HFFc6 (cell line): ENCODE results near the gene SF3A1. TPM values are rescaled to one million over a fixed set of nuclear protein-coding genes. Genes with fewer than 3 reads are reported as not detected.
A peak's percentile ranks its signal among the peaks of the same experiment; 100 is the strongest.
"Not testable (repeated sequence)": the region's sequence is repeated elsewhere in the genome, so short reads cannot be mapped to it uniquely, and the experiment has no call there.

ENCODE experiments used
- DNase-seq: peaks from one replicate; pipeline ENCODE4 v3.0.0-alpha.2; 2018
- H3K27ac Mint-ChIP-seq: 2 replicates; pipeline ENCODE4 v1.8.0; 2020; ENCODE audit warnings: mild to moderate bottlenecking, mixed read lengths
- H3K27me3 Mint-ChIP-seq: 2 replicates; pipeline ENCODE4 v1.8.0; 2021; ENCODE audit warnings: mild to moderate bottlenecking, moderate library complexity, mixed read lengths; ENCODE audit not compliant: insufficient read depth
- H3K36me3 Mint-ChIP-seq: 2 replicates; pipeline ENCODE4 v1.8.0; 2021; ENCODE audit warnings: low read depth, mixed read lengths
- H3K4me1 Mint-ChIP-seq: 2 replicates; pipeline ENCODE4 v1.8.0; 2020; ENCODE audit warnings: low read depth, mixed read lengths
- H3K4me3 Mint-ChIP-seq: 2 replicates; pipeline ENCODE4 v1.8.0; 2020; ENCODE audit warnings: mild to moderate bottlenecking, moderate library complexity, mixed read lengths
- H3K9me3 Mint-ChIP-seq: 2 replicates; pipeline ENCODE4 v1.8.0; 2020; ENCODE audit warnings: mild to moderate bottlenecking, mixed read lengths
- CTCF ChIP-seq: fragments of 200-600 bp; sonication (generic); IDR thresholded peaks from 2 replicates; pipeline ENCODE4 v1.5.0; 2021; ENCODE audit warnings: antibody characterized with exemption, mild to moderate bottlenecking
- long read RNA-seq: library from polyadenylated mRNA; unstranded; transcript quantifications from one replicate; pipeline ENCODE4 v2.0.0, GENCODE V29; 2019
- total RNA-seq, 6 experiments: library from RNA; stranded (reverse); fragmentation: NEBNext Ultra II Directional; extraction: Animal tissue kit (Norgen Biotek cat#: 25700); gene quantifications; 2 replicates in 1 of 6; 3 replicates in 5 of 6; pipeline ENCODE4 v1.2.3, GENCODE V29; 2021

The SF3A1 gene
- total RNA-seq = 100 to 1,000 TPM; 166 to 197 (median 181) TPM
- long read RNA-seq, full-length matches to known transcripts = 7 of 20 reads
- long read RNA-seq, partial matches to known transcripts = 3 of 20 reads
- long read RNA-seq, other reads (novel, unspliced or antisense) = 10 of 20 reads

- H3K4me1 Mint-ChIP-seq = peaks cover 35% of the 10 kb centered on the region
- H3K36me3 Mint-ChIP-seq = peaks cover 15% of the 10 kb centered on the region
- no peaks in the 10 kb centered on the region for H3K9me3 Mint-ChIP-seq
- H3K4me3 Mint-ChIP-seq = peak within 1 kb of the TSS; percentile 98
- DNase-seq = peak; percentile 88
- H3K27me3 Mint-ChIP-seq = peaks cover 2% of the 10 kb centered on the region; the same call in 1 of the 2 replicates
- TF ChIP-seq CTCF = no peak
- H3K27ac Mint-ChIP-seq = peak within 1 kb of the TSS; percentile 96
These were observed at the start of gene SF3A1, which contains the start of gene CCDC157 for GRCh38 chr22:30356449-30357235. Gene SF3A1, minus strand, starts transcription at chr22:30356894. Its CDS starts 102 bp downstream, at chr22:30356792. Gene CCDC157, plus strand, starts transcription at chr22:30357007. Its CDS starts 8,994 bp downstream, at chr22:30366001.

- no peak for DNase-seq
- Mint-ChIP-seq H3K36me3 (peaks cover 16% of the 10 kb centered on the region), H3K4me3 (no peak overlapping the region)
These were observed 49.7 kb upstream of the SF3A1 start for GRCh38 chr22:30406400-30406799.

GRCh38 chr22:30405731-30406130 lies 49.0 kb upstream of the SF3A1 start:
- H3K27ac Mint-ChIP-seq = peak overlapping the region; percentile 16; the same call in 1 of the 2 replicates
- peaks cover 2% of the 10 kb centered on the region for H3K27me3 Mint-ChIP-seq
- H3K36me3 Mint-ChIP-seq = peaks cover 10% of the 10 kb centered on the region
- H3K9me3 Mint-ChIP-seq = no peaks in the 10 kb centered on the region
- no peak overlapping the region for H3K4me3 Mint-ChIP-seq
- peaks cover 24% of the 10 kb centered on the region for H3K4me1 Mint-ChIP-seq
- DNase-seq = no peak
- no peak for TF ChIP-seq CTCF

More at GRCh38 chr22:30406400-30406799, 49.7 kb upstream of the SF3A1 start:
- Mint-ChIP-seq H3K27ac (no peak overlapping the region), H3K9me3 (no peaks in the 10 kb centered on the region), H3K4me1 (peaks cover 24% of the 10 kb centered on the region), H3K27me3 (peaks cover 2% of the 10 kb centered on the region)
- TF ChIP-seq CTCF = no peak

GRCh38 chr22:30404307-30404706 lies 47.6 kb upstream of the SF3A1 start:
- TF ChIP-seq CTCF = no peak
- H3K4me3 Mint-ChIP-seq = no peak overlapping the region
- DNase-seq = no peak
- no peaks in the 10 kb centered on the region for H3K9me3 Mint-ChIP-seq
- no peak overlapping the region for H3K27ac Mint-ChIP-seq
- H3K36me3 Mint-ChIP-seq = peaks cover 7% of the 10 kb centered on the region
- peaks cover 2% of the 10 kb centered on the region for H3K27me3 Mint-ChIP-seq
- H3K4me1 Mint-ChIP-seq = peaks cover 22% of the 10 kb centered on the region

- H3K27ac Mint-ChIP-seq, H3K36me3 Mint-ChIP-seq, DNase-seq, H3K4me3 Mint-ChIP-seq, H3K27me3 Mint-ChIP-seq, H3K9me3 Mint-ChIP-seq: not testable (repeated sequence)
- H3K4me1 Mint-ChIP-seq = peaks cover 24% of the 10 kb centered on the region
These were observed 46.0 kb upstream of the SF3A1 start for GRCh38 chr22:30402766-30403104.
